ENCODE results near the gene MTR.

DNA sequence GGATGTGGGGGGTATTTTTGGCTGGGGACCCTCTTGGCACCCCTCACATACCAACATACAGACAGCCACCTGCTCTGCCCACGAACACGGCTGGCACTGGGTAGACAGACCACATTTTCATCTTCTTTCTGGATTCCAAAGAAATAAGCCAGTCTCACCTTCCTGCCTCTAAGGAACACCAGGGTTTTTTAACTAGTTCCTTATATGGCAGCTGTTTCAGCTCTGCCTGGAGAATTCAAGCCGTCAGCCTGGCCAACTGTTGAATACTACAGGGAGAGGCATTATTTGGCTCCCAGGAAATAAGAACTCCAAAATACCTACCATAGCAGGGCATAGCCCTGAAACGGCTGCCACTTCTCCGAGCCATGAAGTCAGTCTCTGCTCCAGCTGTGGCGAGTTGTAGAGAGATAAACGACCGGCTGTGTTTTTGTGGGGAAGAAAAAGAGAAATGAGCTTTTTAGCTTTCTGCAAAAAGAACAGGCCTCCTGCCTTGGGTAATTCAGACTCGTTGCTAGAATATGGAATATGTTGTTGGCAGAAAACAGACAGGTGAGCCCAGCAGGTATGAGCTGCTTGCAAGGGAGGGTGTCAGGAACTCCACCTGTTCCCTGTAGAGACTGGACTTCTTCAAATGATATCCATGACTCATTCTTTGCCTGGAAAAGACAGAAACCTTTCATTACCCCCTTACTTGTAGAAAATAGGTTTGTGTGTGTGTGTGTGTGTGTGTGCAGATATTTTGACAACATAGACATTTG lies 157.3 kb downstream of the MTR start:
- TF ChIP-seq CTCF (IDR thresholded peaks at IDR 0.05) (no peak), ZFX (IDR thresholded peaks at IDR 0.05; ENCODE audit: borderline replicate concordance) (no peak)
